Measurements from ENCODE around the gene TEKT3. TPM values are rescaled to one million over a fixed set of nuclear protein-coding genes. Genes with fewer than 3 reads are reported as not detected.

TEKT3 gene
- polyA plus RNA-seq, 1 experiment = 0.21 TPM

DNA sequence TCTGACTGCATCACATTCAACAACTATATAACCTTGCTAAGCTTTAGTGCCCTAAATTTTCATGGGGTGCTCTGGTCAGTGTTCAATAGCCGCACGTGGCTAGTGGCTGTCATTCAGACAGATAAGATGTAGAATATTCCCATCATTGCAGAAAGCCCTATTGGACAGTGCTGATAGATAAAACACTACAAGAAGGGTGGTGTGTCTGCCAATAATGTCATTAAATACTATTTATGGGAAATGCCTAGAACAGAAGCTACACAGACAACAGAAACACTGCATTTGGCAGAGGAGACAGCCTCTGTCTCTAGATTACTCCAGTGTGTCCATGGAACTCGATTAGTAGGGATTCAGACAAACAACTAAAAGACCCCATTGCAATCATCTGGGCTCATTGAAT is 47.8 kb downstream of the TEKT3 start:
- DNase-seq (ENCODE audit: low read depth) = no peak
- no peaks in the 10 kb centered on the region for H3K36me3 ChIP-seq (ENCODE audit: control insufficient read depth, insufficient read depth, low read length)
- TF ChIP-seq, protein P1, sequence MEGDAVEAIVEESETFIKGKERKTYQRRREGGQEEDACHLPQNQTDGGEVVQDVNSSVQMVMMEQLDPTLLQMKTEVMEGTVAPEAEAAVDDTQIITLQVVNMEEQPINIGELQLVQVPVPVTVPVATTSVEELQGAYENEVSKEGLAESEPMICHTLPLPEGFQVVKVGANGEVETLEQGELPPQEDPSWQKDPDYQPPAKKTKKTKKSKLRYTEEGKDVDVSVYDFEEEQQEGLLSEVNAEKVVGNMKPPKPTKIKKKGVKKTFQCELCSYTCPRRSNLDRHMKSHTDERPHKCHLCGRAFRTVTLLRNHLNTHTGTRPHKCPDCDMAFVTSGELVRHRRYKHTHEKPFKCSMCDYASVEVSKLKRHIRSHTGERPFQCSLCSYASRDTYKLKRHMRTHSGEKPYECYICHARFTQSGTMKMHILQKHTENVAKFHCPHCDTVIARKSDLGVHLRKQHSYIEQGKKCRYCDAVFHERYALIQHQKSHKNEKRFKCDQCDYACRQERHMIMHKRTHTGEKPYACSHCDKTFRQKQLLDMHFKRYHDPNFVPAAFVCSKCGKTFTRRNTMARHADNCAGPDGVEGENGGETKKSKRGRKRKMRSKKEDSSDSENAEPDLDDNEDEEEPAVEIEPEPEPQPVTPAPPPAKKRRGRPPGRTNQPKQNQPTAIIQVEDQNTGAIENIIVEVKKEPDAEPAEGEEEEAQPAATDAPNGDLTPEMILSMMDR (IDR thresholded peaks at IDR 0.05; ENCODE audit: insufficient read depth, low read depth, low read length) = no peak
- POLR2A ChIA-PET = no interaction called here
- CTCF ChIA-PET = interaction anchor here (1.0 kb wide), 1 partner anchor 53 kb away, joined by 3 read pairs; no protein-coding TSS in a partner anchor
- H3K27me3 ChIP-seq (ENCODE audit: control insufficient read depth, insufficient read depth, low read length) = peaks cover 1% of the 10 kb centered on the region; the same call in 1 of the 2 replicates
- no peak overlapping the region for H3K4me3 ChIP-seq (ENCODE audit: low read depth, low read length)

DNA sequence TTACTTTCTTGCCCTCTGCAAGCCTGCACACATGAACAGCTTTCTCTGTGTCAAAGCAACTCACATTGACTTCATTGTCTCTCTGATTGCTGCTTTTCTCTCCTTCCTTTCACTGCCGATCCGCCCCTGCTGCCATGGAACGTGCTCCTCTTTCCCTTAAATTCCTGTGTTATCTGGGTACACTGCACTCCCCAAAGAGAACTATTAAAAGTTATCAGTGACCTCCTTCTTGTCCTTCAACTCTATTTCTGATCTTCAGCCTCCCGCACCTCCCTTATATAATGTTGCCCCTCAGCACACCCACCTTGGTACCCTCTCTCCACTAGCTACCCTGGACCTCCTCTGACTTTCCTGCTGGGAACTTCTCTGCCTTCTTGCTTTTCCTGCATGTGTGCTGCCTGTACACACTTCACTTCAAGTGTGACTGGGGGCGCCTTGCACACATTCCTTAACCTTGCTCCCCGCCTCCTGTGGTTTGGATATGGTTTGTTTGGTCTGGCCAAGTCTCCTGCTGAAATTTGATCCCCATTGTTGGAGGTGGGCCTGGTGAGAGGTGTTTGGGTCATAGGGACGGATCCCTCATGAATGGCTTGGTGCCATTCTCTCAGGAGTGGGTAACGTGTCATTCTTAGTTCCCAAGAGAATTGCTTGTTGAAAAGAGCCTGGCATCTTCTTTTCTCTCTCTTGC is 49.6 kb downstream of the TEKT3 start:
- Histone ChIP-seq H3K36me3 (ENCODE audit: control insufficient read depth, insufficient read depth, low read length) (no peaks in the 10 kb centered on the region), H3K4me3 (ENCODE audit: low read depth, low read length) (no peak overlapping the region), H3K27me3 (ENCODE audit: control insufficient read depth, insufficient read depth, low read length) (peaks cover 1% of the 10 kb centered on the region; the same call in 1 of the 2 replicates)
- DNase-seq (ENCODE audit: low read depth) = no peak
- ChIA-PET CTCF (interaction anchor here (1.2 kb wide), 1 partner anchor 70 kb away, joined by 3 read pairs; no protein-coding TSS in a partner anchor), POLR2A (no interaction called here)
- TF ChIP-seq, protein P1 (IDR thresholded peaks at IDR 0.05; ENCODE audit: insufficient read depth, low read depth, low read length) = no peak

DNA sequence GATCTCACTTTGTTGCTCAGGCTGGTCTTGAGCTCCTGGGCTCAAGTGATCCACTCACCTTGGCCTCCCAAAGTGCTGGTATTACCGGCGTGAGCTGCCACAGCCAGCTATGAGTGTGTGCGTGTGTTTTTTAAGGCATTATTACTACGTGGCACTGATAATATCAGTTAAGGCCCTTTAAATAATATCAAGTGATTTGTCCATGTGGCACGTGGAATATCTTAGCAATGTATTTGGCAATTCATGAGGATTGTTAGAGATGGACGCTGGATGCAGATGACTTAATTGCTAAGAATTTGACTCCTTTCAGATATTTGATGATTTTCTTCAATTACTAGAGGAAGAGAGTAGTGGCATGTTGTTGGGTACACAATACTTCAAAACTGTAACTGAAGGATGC is 50.8 kb downstream of the TEKT3 start:
- no peaks in the 10 kb centered on the region for H3K36me3 ChIP-seq (ENCODE audit: control insufficient read depth, insufficient read depth, low read length)
- no peak for DNase-seq (ENCODE audit: low read depth)
- H3K27me3 ChIP-seq (ENCODE audit: control insufficient read depth, insufficient read depth, low read length) = peaks cover 1% of the 10 kb centered on the region; the same call in 1 of the 2 replicates
- no peak overlapping the region for H3K4me3 ChIP-seq (ENCODE audit: low read depth, low read length)
- POLR2A ChIA-PET = no interaction called here
- TF ChIP-seq, protein P1 (IDR thresholded peaks at IDR 0.05; ENCODE audit: insufficient read depth, low read depth, low read length) = no peak
- CTCF ChIA-PET = no interaction called here

DNA sequence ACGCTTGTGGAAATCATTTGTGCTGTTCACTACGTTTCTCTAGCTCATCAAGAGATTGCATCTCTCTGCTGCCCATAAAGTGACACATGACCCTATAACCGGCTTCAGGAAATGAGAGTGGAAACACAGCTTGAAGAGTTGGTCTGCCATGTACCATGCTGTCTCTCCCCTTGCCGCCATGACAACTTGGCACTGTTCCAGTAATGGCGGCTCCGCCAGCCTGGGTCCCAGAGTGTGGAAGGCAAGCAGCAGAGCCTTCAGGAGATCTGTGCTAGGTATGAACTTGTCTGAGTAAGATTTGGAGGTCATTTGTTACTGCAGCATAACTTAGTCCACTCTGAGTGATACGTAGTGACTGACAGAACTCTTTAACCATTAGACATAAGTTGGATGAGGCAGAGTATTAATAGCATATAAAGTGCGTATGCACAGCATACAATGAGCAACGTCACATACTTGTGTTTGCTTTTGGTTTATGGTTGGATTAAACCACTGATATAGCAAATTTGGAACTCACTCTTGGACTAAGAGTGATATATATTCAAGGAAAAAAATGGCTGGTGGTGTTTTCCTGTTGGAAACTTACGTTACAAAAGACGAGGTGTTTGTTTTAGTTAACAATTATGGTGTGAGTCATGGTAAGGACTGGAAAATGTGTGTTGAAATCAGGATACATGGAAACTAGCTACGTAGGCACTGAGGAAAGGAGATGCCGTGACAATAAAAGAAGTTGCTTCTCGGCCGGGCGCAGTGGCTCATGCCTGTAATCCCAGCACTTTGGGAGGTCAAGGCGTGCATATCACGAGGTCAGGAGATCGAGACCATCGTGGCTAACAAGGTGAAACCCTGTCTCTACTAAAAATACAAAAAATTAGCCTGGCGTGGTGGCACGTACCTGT is 51.9 kb downstream of the TEKT3 start:
- ChIA-PET CTCF (no interaction called here), POLR2A (no interaction called here)
- Histone ChIP-seq H3K27me3 (ENCODE audit: control insufficient read depth, insufficient read depth, low read length) (peaks cover 1% of the 10 kb centered on the region; the same call in 1 of the 2 replicates), H3K36me3 (ENCODE audit: control insufficient read depth, insufficient read depth, low read length) (no peaks in the 10 kb centered on the region), H3K4me3 (ENCODE audit: low read depth, low read length) (no peak overlapping the region)
- DNase-seq (ENCODE audit: low read depth) = no peak
- TF ChIP-seq, protein P1 (IDR thresholded peaks at IDR 0.05; ENCODE audit: insufficient read depth, low read depth, low read length) = no peak

DNA sequence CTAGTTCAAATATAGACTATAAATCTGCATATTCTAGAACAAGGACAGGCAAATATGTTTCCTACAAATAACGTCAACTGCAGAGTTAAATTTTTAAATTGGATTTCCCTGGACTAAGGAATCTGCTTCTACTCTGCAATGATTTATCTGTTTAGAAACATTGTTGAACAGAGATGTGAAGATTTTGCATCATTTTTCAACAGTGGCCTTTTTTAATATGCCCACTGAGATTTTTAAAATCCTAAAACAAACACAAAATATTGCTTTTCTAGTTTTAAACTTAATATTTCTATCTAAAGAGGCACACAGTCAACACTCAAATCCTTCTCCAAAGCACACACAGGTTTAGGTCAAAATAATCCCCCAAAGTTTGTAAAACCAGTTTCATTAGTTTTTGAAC is 52.5 kb downstream of the TEKT3 start:
- Histone ChIP-seq H3K27me3 (ENCODE audit: control insufficient read depth, insufficient read depth, low read length) (peaks cover 1% of the 10 kb centered on the region; the same call in 1 of the 2 replicates), H3K4me3 (ENCODE audit: low read depth, low read length) (no peak overlapping the region), H3K36me3 (ENCODE audit: control insufficient read depth, insufficient read depth, low read length) (no peaks in the 10 kb centered on the region)
- TF ChIP-seq, protein P1 (IDR thresholded peaks at IDR 0.05; ENCODE audit: insufficient read depth, low read depth, low read length) = no peak
- no peak for DNase-seq (ENCODE audit: low read depth)
- POLR2A ChIA-PET = no interaction called here
- CTCF ChIA-PET = no interaction called here

Data from BJ (cell line).